Measurements from ENCODE around the gene ZC3HAV1.

ZC3HAV1 gene

DNA sequence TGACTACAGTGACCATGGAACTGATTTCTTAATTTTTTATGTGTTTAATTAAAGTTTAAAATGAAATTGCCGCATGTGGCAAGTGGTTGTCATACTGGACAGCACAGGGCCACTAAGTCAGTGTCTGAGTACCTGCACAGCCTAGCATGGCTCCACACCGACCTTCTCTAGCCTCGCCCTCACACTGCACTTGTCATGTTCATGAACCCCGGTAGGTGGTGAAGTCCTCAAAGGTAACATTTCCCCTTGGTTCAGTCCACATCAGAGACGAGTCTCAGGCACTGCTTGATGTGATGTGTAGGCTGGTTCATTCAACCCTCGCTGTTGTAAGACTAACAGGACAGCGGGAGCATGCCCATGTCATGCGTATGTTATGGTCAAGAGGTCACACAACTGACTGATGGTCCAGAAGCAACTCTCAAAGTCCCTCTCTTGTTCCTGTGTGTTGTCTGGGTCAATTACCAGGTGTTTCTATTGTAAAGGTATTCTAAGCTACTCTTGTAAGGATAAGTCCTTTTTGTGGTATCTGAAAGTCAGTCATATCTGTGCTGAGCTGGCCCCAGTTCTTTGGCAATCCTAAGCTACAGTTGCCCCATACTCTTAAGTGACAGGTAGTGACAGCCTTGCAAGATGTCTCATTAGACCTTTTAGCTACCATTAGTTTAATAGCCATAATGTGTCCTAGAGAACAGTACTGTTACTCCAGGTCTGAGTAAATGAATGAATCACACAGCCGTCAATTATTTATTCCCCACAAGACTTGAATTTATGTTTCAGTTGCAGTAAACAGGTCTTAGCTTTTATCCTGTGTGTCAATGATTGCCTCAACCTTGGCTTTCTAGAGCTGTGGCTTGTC is 40.7 kb downstream of the ZC3HAV1 start:
- Histone ChIP-seq H3K27ac (replicated peaks) (no peak overlapping the region), H3K27me3 (ENCODE audit: insufficient read depth, poor library complexity, severe bottlenecking) (no peaks in the 10 kb centered on the region), H3K4me3 (replicated peaks; ENCODE audit: insufficient read depth, low read length) (no peak overlapping the region)
- TF ChIP-seq GABPA (IDR thresholded peaks at IDR 0.05; ENCODE audit: low read depth) (no peak), POLR2AphosphoS5 (IDR thresholded peaks at IDR 0.05; ENCODE audit: low read depth) (no peak), SPI1 (IDR thresholded peaks at IDR 0.05; ENCODE audit: borderline replicate concordance, low read depth) (no peak)
- TF ChIP-seq, protein P1, sequence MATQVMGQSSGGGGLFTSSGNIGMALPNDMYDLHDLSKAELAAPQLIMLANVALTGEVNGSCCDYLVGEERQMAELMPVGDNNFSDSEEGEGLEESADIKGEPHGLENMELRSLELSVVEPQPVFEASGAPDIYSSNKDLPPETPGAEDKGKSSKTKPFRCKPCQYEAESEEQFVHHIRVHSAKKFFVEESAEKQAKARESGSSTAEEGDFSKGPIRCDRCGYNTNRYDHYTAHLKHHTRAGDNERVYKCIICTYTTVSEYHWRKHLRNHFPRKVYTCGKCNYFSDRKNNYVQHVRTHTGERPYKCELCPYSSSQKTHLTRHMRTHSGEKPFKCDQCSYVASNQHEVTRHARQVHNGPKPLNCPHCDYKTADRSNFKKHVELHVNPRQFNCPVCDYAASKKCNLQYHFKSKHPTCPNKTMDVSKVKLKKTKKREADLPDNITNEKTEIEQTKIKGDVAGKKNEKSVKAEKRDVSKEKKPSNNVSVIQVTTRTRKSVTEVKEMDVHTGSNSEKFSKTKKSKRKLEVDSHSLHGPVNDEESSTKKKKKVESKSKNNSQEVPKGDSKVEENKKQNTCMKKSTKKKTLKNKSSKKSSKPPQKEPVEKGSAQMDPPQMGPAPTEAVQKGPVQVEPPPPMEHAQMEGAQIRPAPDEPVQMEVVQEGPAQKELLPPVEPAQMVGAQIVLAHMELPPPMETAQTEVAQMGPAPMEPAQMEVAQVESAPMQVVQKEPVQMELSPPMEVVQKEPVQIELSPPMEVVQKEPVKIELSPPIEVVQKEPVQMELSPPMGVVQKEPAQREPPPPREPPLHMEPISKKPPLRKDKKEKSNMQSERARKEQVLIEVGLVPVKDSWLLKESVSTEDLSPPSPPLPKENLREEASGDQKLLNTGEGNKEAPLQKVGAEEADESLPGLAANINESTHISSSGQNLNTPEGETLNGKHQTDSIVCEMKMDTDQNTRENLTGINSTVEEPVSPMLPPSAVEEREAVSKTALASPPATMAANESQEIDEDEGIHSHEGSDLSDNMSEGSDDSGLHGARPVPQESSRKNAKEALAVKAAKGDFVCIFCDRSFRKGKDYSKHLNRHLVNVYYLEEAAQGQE (IDR thresholded peaks at IDR 0.05; ENCODE audit: insufficient replicate concordance, low read depth), result no peak
- TF ChIP-seq, protein P2, sequence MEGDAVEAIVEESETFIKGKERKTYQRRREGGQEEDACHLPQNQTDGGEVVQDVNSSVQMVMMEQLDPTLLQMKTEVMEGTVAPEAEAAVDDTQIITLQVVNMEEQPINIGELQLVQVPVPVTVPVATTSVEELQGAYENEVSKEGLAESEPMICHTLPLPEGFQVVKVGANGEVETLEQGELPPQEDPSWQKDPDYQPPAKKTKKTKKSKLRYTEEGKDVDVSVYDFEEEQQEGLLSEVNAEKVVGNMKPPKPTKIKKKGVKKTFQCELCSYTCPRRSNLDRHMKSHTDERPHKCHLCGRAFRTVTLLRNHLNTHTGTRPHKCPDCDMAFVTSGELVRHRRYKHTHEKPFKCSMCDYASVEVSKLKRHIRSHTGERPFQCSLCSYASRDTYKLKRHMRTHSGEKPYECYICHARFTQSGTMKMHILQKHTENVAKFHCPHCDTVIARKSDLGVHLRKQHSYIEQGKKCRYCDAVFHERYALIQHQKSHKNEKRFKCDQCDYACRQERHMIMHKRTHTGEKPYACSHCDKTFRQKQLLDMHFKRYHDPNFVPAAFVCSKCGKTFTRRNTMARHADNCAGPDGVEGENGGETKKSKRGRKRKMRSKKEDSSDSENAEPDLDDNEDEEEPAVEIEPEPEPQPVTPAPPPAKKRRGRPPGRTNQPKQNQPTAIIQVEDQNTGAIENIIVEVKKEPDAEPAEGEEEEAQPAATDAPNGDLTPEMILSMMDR (IDR thresholded peaks at IDR 0.05; ENCODE audit: insufficient read depth, low read length), result no peak
- DNase-seq (ENCODE audit: low read depth in 1 of 2, low spot score in 1 of 2), result peak in 1 of 2 experiments; percentile 18

DNA sequence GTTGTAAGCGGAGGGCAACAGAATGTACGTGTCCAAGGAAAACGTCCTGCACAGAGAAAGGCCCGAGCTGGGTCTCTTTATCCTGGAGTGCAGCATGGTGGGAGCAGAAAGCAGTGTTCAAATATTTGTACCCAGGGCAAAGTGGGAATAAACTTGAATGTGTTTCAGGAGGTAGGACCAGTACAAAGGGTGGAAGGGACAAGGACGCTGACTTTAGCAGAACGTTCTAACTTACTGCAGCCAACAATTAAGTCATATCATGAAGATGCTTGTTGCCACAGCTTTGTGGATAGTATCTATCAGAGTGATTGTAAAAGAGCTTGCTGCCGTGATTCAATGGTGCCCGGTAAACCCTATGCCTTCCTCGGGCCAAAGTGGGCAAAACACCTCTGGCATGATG is 43.2 kb downstream of the ZC3HAV1 start:
- DNase-seq (ENCODE audit: low read depth in 1 of 2, low spot score in 1 of 2), result no peak
- Histone ChIP-seq H3K27me3 (ENCODE audit: insufficient read depth, poor library complexity, severe bottlenecking) (no peaks in the 10 kb centered on the region), H3K27ac (replicated peaks) (no peak overlapping the region), H3K4me3 (replicated peaks; ENCODE audit: insufficient read depth, low read length) (no peak overlapping the region)
- TF ChIP-seq, protein P1 (IDR thresholded peaks at IDR 0.05; ENCODE audit: insufficient replicate concordance, low read depth), result no peak
- TF ChIP-seq GABPA (IDR thresholded peaks at IDR 0.05; ENCODE audit: low read depth) (no peak), POLR2AphosphoS5 (IDR thresholded peaks at IDR 0.05; ENCODE audit: low read depth) (no peak), SPI1 (IDR thresholded peaks at IDR 0.05; ENCODE audit: borderline replicate concordance, low read depth) (no peak)
- TF ChIP-seq, protein P2 (IDR thresholded peaks at IDR 0.05; ENCODE audit: insufficient read depth, low read length), result no peak

DNA sequence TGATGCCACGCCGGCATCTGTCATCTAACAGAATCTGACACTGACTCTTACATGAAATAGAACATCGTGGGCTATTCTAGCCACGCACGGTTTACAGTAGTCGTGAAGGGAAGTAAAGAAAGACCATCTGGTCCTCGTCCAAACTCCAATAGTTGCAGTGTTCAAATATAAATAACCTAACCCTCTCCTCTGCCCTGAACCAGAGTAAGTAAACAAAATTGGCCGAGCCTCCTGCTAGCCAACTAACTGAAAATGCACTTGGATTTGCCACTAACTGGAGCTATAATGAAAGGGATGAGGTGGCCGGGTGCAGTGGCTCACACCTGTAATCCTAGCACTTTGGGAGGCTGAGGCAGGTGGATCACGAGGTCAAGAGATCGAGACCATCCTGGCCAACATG is 44.2 kb downstream of the ZC3HAV1 start:
- no peak overlapping the region for H3K4me3 ChIP-seq (replicated peaks; ENCODE audit: insufficient read depth, low read length)
- no peak overlapping the region for H3K27ac ChIP-seq (replicated peaks)
- no peaks in the 10 kb centered on the region for H3K27me3 ChIP-seq (ENCODE audit: insufficient read depth, poor library complexity, severe bottlenecking)
- no peak for DNase-seq (ENCODE audit: low read depth in 1 of 2, low spot score in 1 of 2)
- TF ChIP-seq, protein P2 (IDR thresholded peaks at IDR 0.05; ENCODE audit: insufficient read depth, low read length), result no peak
- TF ChIP-seq SPI1 (IDR thresholded peaks at IDR 0.05; ENCODE audit: borderline replicate concordance, low read depth), result no peak
- TF ChIP-seq POLR2AphosphoS5 (IDR thresholded peaks at IDR 0.05; ENCODE audit: low read depth), result no peak
- no peak for TF ChIP-seq GABPA (IDR thresholded peaks at IDR 0.05; ENCODE audit: low read depth)
- TF ChIP-seq, protein P1 (IDR thresholded peaks at IDR 0.05; ENCODE audit: insufficient replicate concordance, low read depth), result no peak

Data from HL-60 (cell line).